Ishikawa (cell line): ENCODE data around the gene RAD51C.

ENCODE experiments used
- CREB1 ChIP-seq: IDR thresholded peaks from 2 replicates; pipeline ENCODE4 v1.6.1; 2012; ENCODE audit warnings: low read depth
- MAX ChIP-seq: IDR thresholded peaks from 2 replicates; pipeline ENCODE4 v1.6.1; 2012
- NFIC ChIP-seq: IDR thresholded peaks from 2 replicates; pipeline ENCODE4 v1.6.1; 2012
- RAD21 ChIP-seq: IDR thresholded peaks from 2 replicates; pipeline ENCODE4 v1.6.1; 2012; ENCODE audit warnings: low read depth
- REST ChIP-seq: IDR thresholded peaks from 2 replicates; pipeline ENCODE4 v1.6.1; 2012; ENCODE audit warnings: low read depth, mild to moderate bottlenecking
- TAF1 ChIP-seq: IDR thresholded peaks from 2 replicates; pipeline ENCODE4 v1.6.1; 2012; ENCODE audit warnings: low read depth, mild to moderate bottlenecking
- TCF12 ChIP-seq: IDR thresholded peaks from 2 replicates; pipeline ENCODE4 v1.6.1; 2012; ENCODE audit warnings: low read depth

- TF ChIP-seq RAD21: no peak
- TF ChIP-seq REST: no peak
- TF ChIP-seq TCF12: no peak
- no peak for TF ChIP-seq NFIC
- no peak for TF ChIP-seq TAF1
- TF ChIP-seq CREB1: no peak
- TF ChIP-seq MAX: no peak
These were observed 60.6 kb downstream of the RAD51C start for GRCh38 chr17:58753026-58753425.
